Neural cell (in vitro differentiated cells): Measurements from ENCODE around the gene TMEM212. TPM values are rescaled to one million over a fixed set of nuclear protein-coding genes. Genes with fewer than 3 reads are reported as not detected.

ENCODE experiments used
- H2AFZ ChIP-seq: fragments of 200-600, 300-800 bp; sonication (generic), shearing (Covaris generic); 2 replicates; pipeline ENCODE4 v1.6.0; 2014; ENCODE audit warnings: low read depth, mild to moderate bottlenecking, antibody characterized with exemption, low read length, moderate library complexity
- H3F3A ChIP-seq: fragments of 200-600 bp; shearing (Covaris generic); 2 replicates; pipeline ENCODE4 v1.6.1; 2016; ENCODE audit warnings: mild to moderate bottlenecking, moderate library complexity, mixed read lengths, antibody characterized with exemption, low read length; ENCODE audit not compliant: insufficient read depth, poor library complexity, severe bottlenecking
- H3K27ac ChIP-seq: fragments of 200-600, 300-800 bp; sonication (generic), shearing (Covaris generic); 2 replicates; pipeline ENCODE4 v1.5.1; 2014; ENCODE audit warnings: mild to moderate bottlenecking, low read length, moderate library complexity
- H3K27me3 ChIP-seq: fragments of 300-800, 200-600 bp; sonication (generic), shearing (Covaris generic); 2 replicates; pipeline ENCODE4 v1.6.0; 2014; ENCODE audit warnings: mild to moderate bottlenecking, low read depth, low read length, moderate library complexity; ENCODE audit not compliant: insufficient read depth
- H3K36me3 ChIP-seq: fragments of 300-800, 200-600 bp; sonication (generic), shearing (Covaris generic); 2 replicates; pipeline ENCODE4 v1.5.1; 2014; ENCODE audit warnings: mild to moderate bottlenecking, antibody characterized with exemption, low read length, moderate library complexity; ENCODE audit not compliant: insufficient read depth
- H3K4me2 ChIP-seq: fragments of 300-800, 200-600 bp; sonication (generic), shearing (Covaris generic); 2 replicates; pipeline ENCODE4 v1.6.0; 2014; ENCODE audit warnings: mild to moderate bottlenecking, low read length
- H3K4me3 ChIP-seq: fragments of 300-800, 200-600 bp; sonication (generic), shearing (Covaris generic); 2 replicates; pipeline ENCODE4 v1.5.1; 2014; ENCODE audit warnings: mild to moderate bottlenecking, low read length, moderate library complexity
- H3K79me2 ChIP-seq: fragments of 200-600 bp; shearing (Covaris generic); replicated peaks from 2 replicates; pipeline ENCODE4 v1.6.0; 2014; ENCODE audit warnings: mild to moderate bottlenecking, low read length, moderate library complexity; ENCODE audit not compliant: insufficient read depth
- H3K9ac ChIP-seq: fragments of 300-800, 200-600 bp; sonication (generic), shearing (Covaris generic); 2 replicates; pipeline ENCODE4 v1.6.1; 2016; ENCODE audit warnings: mild to moderate bottlenecking, low read length, mixed read lengths
- H3K9me2 ChIP-seq: fragments of 200-600 bp; shearing (Covaris generic); 2 replicates; pipeline ENCODE4 v1.6.1; 2016; ENCODE audit warnings: mild to moderate bottlenecking, low read length, mixed read lengths; ENCODE audit not compliant: insufficient read depth
- H3K9me3 ChIP-seq: fragments of 200-600, 300-800 bp; sonication (generic), shearing (Covaris generic); 2 replicates; pipeline ENCODE4 v1.6.1; 2016; ENCODE audit warnings: mild to moderate bottlenecking, mixed run types, low read length, moderate library complexity, mixed read lengths
- H4K20me1 ChIP-seq: fragments of 200-600 bp; shearing (Covaris generic); 2 replicates; pipeline ENCODE4 v1.6.1; 2016; ENCODE audit warnings: mild to moderate bottlenecking, mixed run types; ENCODE audit not compliant: insufficient read depth
- EP300 ChIP-seq: fragments of 450-650 bp; conservative IDR thresholded peaks from 2 replicates; pipeline ENCODE4 v1.6.1; 2014; ENCODE audit warnings: antibody characterized with exemption, mild to moderate bottlenecking, moderate library complexity; ENCODE audit not compliant: poor library complexity, severe bottlenecking
- EZH2 ChIP-seq: fragments of 200-600, 300-800 bp; shearing (Covaris generic), sonication (generic); IDR thresholded peaks from 2 replicates; pipeline ENCODE4 v1.6.1; 2014; ENCODE audit warnings: antibody characterized with exemption, low read length, borderline replicate concordance, mild to moderate bottlenecking; ENCODE audit not compliant: insufficient read depth, poor library complexity, severe bottlenecking
- MXI1 ChIP-seq: fragments of 450-650 bp; conservative IDR thresholded peaks from 2 replicates; pipeline ENCODE4 v1.6.1; 2014; ENCODE audit warnings: antibody characterized with exemption, mild to moderate bottlenecking; ENCODE audit not compliant: poor library complexity, severe bottlenecking
- POLR2AphosphoS5 ChIP-seq: IDR thresholded peaks from 2 replicates; pipeline ENCODE4 v1.6.1; 2012
- RAD21 ChIP-seq: fragments of 450-650 bp; conservative IDR thresholded peaks from 2 replicates; pipeline ENCODE4 v1.6.1; 2014; ENCODE audit warnings: antibody characterized with exemption, mild to moderate bottlenecking, moderate library complexity
- REST ChIP-seq: IDR thresholded peaks from 2 replicates; pipeline ENCODE4 v1.6.1; 2012; ENCODE audit warnings: borderline replicate concordance
- SMC3 ChIP-seq: fragments of 450-650 bp; conservative IDR thresholded peaks from 2 replicates; pipeline ENCODE4 v1.6.1; 2014; ENCODE audit warnings: antibody characterized with exemption, mild to moderate bottlenecking, moderate library complexity; ENCODE audit not compliant: poor library complexity
- TAF1 ChIP-seq: IDR thresholded peaks from 2 replicates; pipeline ENCODE4 v1.6.1; 2012; ENCODE audit warnings: low read depth
- polyA plus RNA-seq: library from polyadenylated mRNA; depleted of rRNA; stranded (reverse); fragments of >200 nt; gene quantifications from 2 replicates; pipeline ENCODE4 v1.2.3, GENCODE V29; 2014
- TF ChIP-seq, protein P1 (sequence below): fragments of 450-650 bp; IDR thresholded peaks from 2 replicates; pipeline ENCODE4 v1.5.1; 2014; ENCODE audit warnings: antibody characterized with exemption, mild to moderate bottlenecking, moderate library complexity; ENCODE audit not compliant: poor library complexity, severe bottlenecking

TMEM212 gene
- polyA plus RNA-seq, 1 donor from 2014 or later: not detected

DNA sequence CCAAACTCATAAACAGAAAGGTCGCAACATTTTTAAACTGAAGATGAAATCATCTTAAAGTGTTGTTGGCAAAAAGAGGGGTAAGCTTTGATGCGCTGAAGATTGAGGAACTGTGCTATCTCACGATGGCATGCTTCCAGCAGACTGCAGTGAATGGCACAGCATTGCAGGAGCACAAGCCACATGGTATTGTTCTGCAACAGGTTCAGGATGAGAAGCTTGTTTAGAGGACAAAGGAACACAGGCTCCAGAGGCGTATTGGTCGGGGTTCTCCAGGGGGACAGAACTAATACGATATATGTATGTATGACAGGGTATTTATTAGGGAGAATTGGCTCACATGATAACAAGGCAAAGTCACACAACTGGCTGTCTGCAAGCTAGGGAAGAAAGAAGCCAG lies 19.0 kb upstream of the TMEM212 start:
- Histone ChIP-seq H3K4me2 (no peak overlapping the region), H3K79me2 (no peaks in the 10 kb centered on the region), H3K9me3 (no peaks in the 10 kb centered on the region), H2AFZ (no peak overlapping the region), H3K27me3 (no peaks in the 10 kb centered on the region), H3K27ac (no peak overlapping the region), H3K9me2 (no peaks in the 10 kb centered on the region), H3K4me3 (no peak overlapping the region), H3K36me3 (no peaks in the 10 kb centered on the region), H3F3A (no peaks in the 10 kb centered on the region), H4K20me1 (no peaks in the 10 kb centered on the region), H3K9ac (no peak overlapping the region)
- TF ChIP-seq EZH2 (no peak), REST (no peak), POLR2AphosphoS5 (no peak), EP300 (no peak), RAD21 (no peak), TAF1 (no peak), MXI1 (no peak), SMC3 (no peak)
- TF ChIP-seq, protein P1, sequence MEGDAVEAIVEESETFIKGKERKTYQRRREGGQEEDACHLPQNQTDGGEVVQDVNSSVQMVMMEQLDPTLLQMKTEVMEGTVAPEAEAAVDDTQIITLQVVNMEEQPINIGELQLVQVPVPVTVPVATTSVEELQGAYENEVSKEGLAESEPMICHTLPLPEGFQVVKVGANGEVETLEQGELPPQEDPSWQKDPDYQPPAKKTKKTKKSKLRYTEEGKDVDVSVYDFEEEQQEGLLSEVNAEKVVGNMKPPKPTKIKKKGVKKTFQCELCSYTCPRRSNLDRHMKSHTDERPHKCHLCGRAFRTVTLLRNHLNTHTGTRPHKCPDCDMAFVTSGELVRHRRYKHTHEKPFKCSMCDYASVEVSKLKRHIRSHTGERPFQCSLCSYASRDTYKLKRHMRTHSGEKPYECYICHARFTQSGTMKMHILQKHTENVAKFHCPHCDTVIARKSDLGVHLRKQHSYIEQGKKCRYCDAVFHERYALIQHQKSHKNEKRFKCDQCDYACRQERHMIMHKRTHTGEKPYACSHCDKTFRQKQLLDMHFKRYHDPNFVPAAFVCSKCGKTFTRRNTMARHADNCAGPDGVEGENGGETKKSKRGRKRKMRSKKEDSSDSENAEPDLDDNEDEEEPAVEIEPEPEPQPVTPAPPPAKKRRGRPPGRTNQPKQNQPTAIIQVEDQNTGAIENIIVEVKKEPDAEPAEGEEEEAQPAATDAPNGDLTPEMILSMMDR: no peak

DNA sequence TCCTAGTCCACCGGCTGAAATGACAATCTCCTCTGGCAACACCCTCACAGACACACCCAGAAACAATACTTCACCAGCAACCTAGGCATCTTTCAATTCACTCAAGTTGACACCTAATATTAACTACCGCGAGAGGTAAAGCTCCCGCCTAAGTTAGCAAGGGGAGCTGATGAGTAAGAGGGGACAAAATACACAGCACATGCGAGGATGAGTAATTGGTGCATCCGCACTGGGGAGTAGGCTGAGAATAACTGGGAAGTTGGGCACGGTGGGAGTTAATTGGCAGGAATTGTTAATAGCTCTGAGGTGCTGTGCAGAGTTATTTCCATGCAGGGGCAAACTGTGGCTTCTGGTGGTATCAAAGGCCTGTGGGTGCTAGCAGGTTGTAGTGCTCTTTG lies 18.3 kb upstream of the TMEM212 start:
- Histone ChIP-seq H3K9me3 (no peaks in the 10 kb centered on the region), H3K9ac (no peak overlapping the region), H4K20me1 (no peaks in the 10 kb centered on the region), H3K9me2 (no peaks in the 10 kb centered on the region), H3K4me2 (no peak overlapping the region), H3K4me3 (no peak overlapping the region), H3K27me3 (no peaks in the 10 kb centered on the region), H3K27ac (no peak overlapping the region), H3K36me3 (no peaks in the 10 kb centered on the region), H3F3A (no peaks in the 10 kb centered on the region), H2AFZ (no peak overlapping the region), H3K79me2 (no peaks in the 10 kb centered on the region)
- TF ChIP-seq EP300: no peak
- no peak for TF ChIP-seq REST
- TF ChIP-seq POLR2AphosphoS5: no peak
- no peak for TF ChIP-seq SMC3
- TF ChIP-seq, protein P1: no peak
- no peak for TF ChIP-seq TAF1
- TF ChIP-seq RAD21: no peak
- no peak for TF ChIP-seq EZH2
- TF ChIP-seq MXI1: no peak
